ENCODE data around the gene TMEM238. TPM values are rescaled to one million over a fixed set of nuclear protein-coding genes. Genes with fewer than 3 reads are reported as not detected.

TMEM238 gene
- polyA plus RNA-seq, 1 donor from 2014 or later = not detected

- no peak overlapping the region for H3K4me2 ChIP-seq (ENCODE audit: low read length)
- no peaks in the 10 kb centered on the region for H4K20me1 ChIP-seq (ENCODE audit: insufficient read depth)
- H3K4me3 ChIP-seq (ENCODE audit: low read length) = peak overlapping the region; percentile 12
- peaks cover 23% of the 10 kb centered on the region for H3K27me3 ChIP-seq (ENCODE audit: insufficient read depth, low read depth, low read length)
- H3K9ac ChIP-seq (ENCODE audit: low read length) = peak overlapping the region; percentile 36
- H3K27ac ChIP-seq (ENCODE audit: low read length) = no peak overlapping the region
- no peak overlapping the region for H2AFZ ChIP-seq (ENCODE audit: low read depth, low read length)
- H3K9me3 ChIP-seq (ENCODE audit: low read length) = no peaks in the 10 kb centered on the region
- no peaks in the 10 kb centered on the region for H3F3A ChIP-seq (ENCODE audit: insufficient read depth, low read length, poor library complexity, severe bottlenecking)
- H3K9me2 ChIP-seq (ENCODE audit: insufficient read depth, low read length) = no peaks in the 10 kb centered on the region
- no peaks in the 10 kb centered on the region for H3K36me3 ChIP-seq (ENCODE audit: insufficient read depth, low read length)
- TF ChIP-seq TAF1 (IDR thresholded peaks at IDR 0.05; ENCODE audit: low read depth) (no peak), CTCF (IDR thresholded peaks at IDR 0.05; ENCODE audit: poor library complexity, severe bottlenecking) (no peak), RAD21 (conservative IDR thresholded peaks at IDR 0.05) (no peak), MXI1 (conservative IDR thresholded peaks at IDR 0.05; ENCODE audit: poor library complexity, severe bottlenecking) (no peak), REST (IDR thresholded peaks at IDR 0.05; ENCODE audit: borderline replicate concordance) (no peak), EP300 (conservative IDR thresholded peaks at IDR 0.05; ENCODE audit: poor library complexity, severe bottlenecking) (no peak), EZH2 (IDR thresholded peaks at IDR 0.05; ENCODE audit: borderline replicate concordance, insufficient read depth, low read length, poor library complexity, severe bottlenecking) (no peak), POLR2AphosphoS5 (IDR thresholded peaks at IDR 0.05) (no peak), SMC3 (conservative IDR thresholded peaks at IDR 0.05; ENCODE audit: poor library complexity) (no peak)
- no peaks in the 10 kb centered on the region for H3K79me2 ChIP-seq (replicated peaks; ENCODE audit: insufficient read depth, low read length)
Measured at GRCh38 chr19:55348317-55349034, 35.6 kb downstream of the TMEM238 start.

DNA sequence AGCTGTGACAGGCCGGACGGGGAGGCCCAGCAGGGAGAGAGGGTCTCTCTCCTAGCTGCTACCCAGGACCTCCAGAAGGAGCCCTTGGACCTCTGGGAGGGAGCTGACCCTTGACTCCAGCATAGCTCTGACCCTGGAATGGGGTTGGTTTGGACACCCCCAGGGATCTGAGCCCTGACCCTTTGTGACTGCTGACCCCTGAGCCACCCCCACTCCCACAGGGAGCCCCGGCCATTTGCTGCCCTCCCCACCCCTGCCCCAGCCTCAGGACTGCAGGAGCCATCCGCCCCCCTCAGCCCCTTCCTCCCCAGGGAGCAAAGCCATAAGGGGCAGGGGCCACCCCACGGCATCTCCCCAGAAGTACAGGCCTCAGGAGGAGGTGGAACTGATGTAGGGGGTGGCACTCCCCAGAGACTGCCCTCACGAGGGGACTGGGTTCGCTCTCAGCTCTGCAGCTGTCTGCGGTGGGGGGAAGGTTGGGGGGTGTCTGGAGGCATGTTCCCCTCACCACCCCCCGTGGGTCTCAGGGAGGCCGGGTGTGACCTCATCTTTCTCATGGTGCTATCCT lies 36.6 kb downstream of the TMEM238 start:
- Histone ChIP-seq H3K9ac (ENCODE audit: low read length) (no peak overlapping the region), H3F3A (ENCODE audit: insufficient read depth, low read length, poor library complexity, severe bottlenecking) (no peaks in the 10 kb centered on the region), H3K9me2 (ENCODE audit: insufficient read depth, low read length) (no peaks in the 10 kb centered on the region), H3K4me2 (ENCODE audit: low read length) (no peak overlapping the region), H2AFZ (ENCODE audit: low read depth, low read length) (no peak overlapping the region), H3K4me3 (ENCODE audit: low read length) (no peak overlapping the region), H3K27ac (ENCODE audit: low read length) (no peak overlapping the region), H3K9me3 (ENCODE audit: low read length) (no peaks in the 10 kb centered on the region), H4K20me1 (ENCODE audit: insufficient read depth) (no peaks in the 10 kb centered on the region), H3K79me2 (replicated peaks; ENCODE audit: insufficient read depth, low read length) (no peaks in the 10 kb centered on the region), H3K36me3 (ENCODE audit: insufficient read depth, low read length) (no peaks in the 10 kb centered on the region), H3K27me3 (ENCODE audit: insufficient read depth, low read depth, low read length) (peaks cover 14% of the 10 kb centered on the region)
- TF ChIP-seq REST (IDR thresholded peaks at IDR 0.05; ENCODE audit: borderline replicate concordance) (no peak), EZH2 (IDR thresholded peaks at IDR 0.05; ENCODE audit: borderline replicate concordance, insufficient read depth, low read length, poor library complexity, severe bottlenecking) (no peak), MXI1 (conservative IDR thresholded peaks at IDR 0.05; ENCODE audit: poor library complexity, severe bottlenecking) (no peak), EP300 (conservative IDR thresholded peaks at IDR 0.05; ENCODE audit: poor library complexity, severe bottlenecking) (no peak), POLR2AphosphoS5 (IDR thresholded peaks at IDR 0.05) (no peak), CTCF (IDR thresholded peaks at IDR 0.05; ENCODE audit: poor library complexity, severe bottlenecking) (no peak)

Data from neural cell (in vitro differentiated cells).